ENCODE data around the gene HNRNPAB. TPM values are rescaled to one million over a fixed set of nuclear protein-coding genes. Genes with fewer than 3 reads are reported as not detected.

The HNRNPAB gene
- total RNA-seq, 1 donor from 2014 or later: 393 TPM

GRCh38 chr5:178201221-178201926, 3.0 kb upstream of the HNRNPAB start:
- Mint-ChIP-seq H3K4me1 (ENCODE audit: low read depth) (peaks cover 6% of the 10 kb centered on the region), H3K4me3 (ENCODE audit: low read depth) (no peak overlapping the region), H3K9me3 (no peaks in the 10 kb centered on the region), H3K27me3 (ENCODE audit: low read depth) (peaks cover 2% of the 10 kb centered on the region), H3K36me3 (ENCODE audit: low read depth) (peaks cover 16% of the 10 kb centered on the region), H3K27ac (no peak overlapping the region)
- intact Hi-C loops (cut with micrococcal nuclease): loop anchor here (10.0 kb wide), 2 partner anchors 607 to 1197 kb away; partner anchors contain the start of genes TMED9 and UIMC1
- DNase-seq (ENCODE audit: low spot score): no peak

- H3K27me3 Mint-ChIP-seq (ENCODE audit: low read depth): peaks cover 2% of the 10 kb centered on the region
- DNase-seq (ENCODE audit: low spot score): no peak
- H3K4me3 Mint-ChIP-seq (ENCODE audit: low read depth): no peak overlapping the region
- H3K4me1 Mint-ChIP-seq (ENCODE audit: low read depth): peaks cover 10% of the 10 kb centered on the region
- no peak overlapping the region for H3K27ac Mint-ChIP-seq
- no peaks in the 10 kb centered on the region for H3K9me3 Mint-ChIP-seq
- H3K36me3 Mint-ChIP-seq (ENCODE audit: low read depth): peaks cover 21% of the 10 kb centered on the region
- intact Hi-C loops (cut with micrococcal nuclease): loop anchor here (10.0 kb wide), 2 partner anchors 607 to 1197 kb away; partner anchors contain the start of genes TMED9 and UIMC1
Measured at GRCh38 chr5:178201927-178202235, 2.5 kb upstream of the HNRNPAB start.

GRCh38 chr5:178202541-178202940, 1.8 kb upstream of the HNRNPAB start:
- Mint-ChIP-seq H3K36me3 (ENCODE audit: low read depth) (peaks cover 28% of the 10 kb centered on the region), H3K4me3 (ENCODE audit: low read depth) (peak overlapping the region; percentile 67), H3K27ac (no peak overlapping the region), H3K9me3 (no peaks in the 10 kb centered on the region), H3K4me1 (ENCODE audit: low read depth) (peaks cover 14% of the 10 kb centered on the region), H3K27me3 (ENCODE audit: low read depth) (peaks cover 2% of the 10 kb centered on the region)
- intact Hi-C loops (cut with micrococcal nuclease): loop anchor here (10.0 kb wide), 2 partner anchors 608 to 1198 kb away; partner anchors contain the start of genes TMED9 and UIMC1
- DNase-seq (ENCODE audit: low spot score): no peak

GRCh38 chr5:178203670-178204181, 607 bp upstream of the HNRNPAB start:
- intact Hi-C loops (cut with micrococcal nuclease): loop anchor here (2.0 to 10.0 kb wide), 4 partner anchors 29 to 1199 kb away; partner anchors contain the start of genes PHYKPL, TMED9 and UIMC1
- Mint-ChIP-seq H3K27ac (peak overlapping the region; percentile 98), H3K4me3 (ENCODE audit: low read depth) (peak overlapping the region; percentile 95), H3K36me3 (ENCODE audit: low read depth) (peaks cover 38% of the 10 kb centered on the region), H3K27me3 (ENCODE audit: low read depth) (peaks cover 2% of the 10 kb centered on the region), H3K4me1 (ENCODE audit: low read depth) (peaks cover 20% of the 10 kb centered on the region), H3K9me3 (no peaks in the 10 kb centered on the region)
- no peak for DNase-seq (ENCODE audit: low spot score)

- H3K36me3 Mint-ChIP-seq (ENCODE audit: low read depth): peaks cover 53% of the 10 kb centered on the region
- H3K4me3 Mint-ChIP-seq (ENCODE audit: low read depth): peak overlapping the region; percentile 95
- DNase-seq (ENCODE audit: low spot score): peak; percentile 73
- peak overlapping the region; percentile 48 for H3K27ac Mint-ChIP-seq
- peaks cover 2% of the 10 kb centered on the region for H3K27me3 Mint-ChIP-seq (ENCODE audit: low read depth)
- intact Hi-C loops (cut with micrococcal nuclease): loop anchor here (2.0 to 10.0 kb wide), 4 partner anchors 28 to 1200 kb away; partner anchors contain the start of genes PHYKPL, TMED9 and UIMC1
- H3K4me1 Mint-ChIP-seq (ENCODE audit: low read depth): peaks cover 26% of the 10 kb centered on the region
- H3K9me3 Mint-ChIP-seq: no peaks in the 10 kb centered on the region
Measured at GRCh38 chr5:178204935-178205748, 809 bp downstream of the HNRNPAB start.

GRCh38 chr5:178205749-178206047, 1.4 kb downstream of the HNRNPAB start:
- H3K36me3 Mint-ChIP-seq (ENCODE audit: low read depth): peaks cover 58% of the 10 kb centered on the region
- peak overlapping the region; percentile 48 for H3K27ac Mint-ChIP-seq
- intact Hi-C loops (cut with micrococcal nuclease): loop anchor here (2.0 to 10.0 kb wide), 4 partner anchors 27 to 1201 kb away; partner anchors contain the start of genes PHYKPL, TMED9 and UIMC1
- H3K4me3 Mint-ChIP-seq (ENCODE audit: low read depth): peak overlapping the region; percentile 85
- H3K4me1 Mint-ChIP-seq (ENCODE audit: low read depth): peaks cover 27% of the 10 kb centered on the region
- peaks cover 2% of the 10 kb centered on the region for H3K27me3 Mint-ChIP-seq (ENCODE audit: low read depth)
- no peak for DNase-seq (ENCODE audit: low spot score)
- no peaks in the 10 kb centered on the region for H3K9me3 Mint-ChIP-seq

- H3K27ac Mint-ChIP-seq: peak overlapping the region; percentile 48
- intact Hi-C loops (cut with micrococcal nuclease): loop anchor here (10.0 kb wide), 2 partner anchors 612 to 1202 kb away; partner anchors contain the start of genes TMED9 and UIMC1
Measured at GRCh38 chr5:178206166-178207101, 2.1 kb downstream of the HNRNPAB start.

GRCh38 chr5:178207183-178207916, 3.0 kb downstream of the HNRNPAB start:
- Mint-ChIP-seq H3K4me3 (ENCODE audit: low read depth) (peak overlapping the region; percentile 85), H3K27ac (no peak overlapping the region), H3K4me1 (ENCODE audit: low read depth) (peaks cover 27% of the 10 kb centered on the region), H3K9me3 (no peaks in the 10 kb centered on the region), H3K27me3 (ENCODE audit: low read depth) (peaks cover 2% of the 10 kb centered on the region), H3K36me3 (ENCODE audit: low read depth) (peaks cover 75% of the 10 kb centered on the region)
- no peak for DNase-seq (ENCODE audit: low spot score)
- intact Hi-C loops (cut with micrococcal nuclease): loop anchor here (10.0 kb wide), 2 partner anchors 613 to 1203 kb away; partner anchors contain the start of genes TMED9 and UIMC1

More at GRCh38 chr5:178206166-178207101, 2.1 kb downstream of the HNRNPAB start:
- Mint-ChIP-seq H3K4me3 (ENCODE audit: low read depth) (peak overlapping the region; percentile 85), H3K27me3 (ENCODE audit: low read depth) (peaks cover 2% of the 10 kb centered on the region), H3K36me3 (ENCODE audit: low read depth) (peaks cover 65% of the 10 kb centered on the region), H3K9me3 (no peaks in the 10 kb centered on the region), H3K4me1 (ENCODE audit: low read depth) (peaks cover 27% of the 10 kb centered on the region)
- DNase-seq (ENCODE audit: low spot score): no peak

- Mint-ChIP-seq H3K4me3 (ENCODE audit: low read depth) (peak overlapping the region; percentile 48), H3K9me3 (no peaks in the 10 kb centered on the region), H3K27ac (peak overlapping the region; percentile 23), H3K27me3 (ENCODE audit: low read depth) (peaks cover 2% of the 10 kb centered on the region), H3K4me1 (ENCODE audit: low read depth) (peaks cover 27% of the 10 kb centered on the region), H3K36me3 (ENCODE audit: low read depth) (peaks cover 80% of the 10 kb centered on the region)
- intact Hi-C loops (cut with micrococcal nuclease): loop anchor here (10.0 kb wide), 2 partner anchors 613 to 1203 kb away; partner anchors contain the start of genes TMED9 and UIMC1
- DNase-seq (ENCODE audit: low spot score): no peak
Measured at GRCh38 chr5:178207917-178208280, 3.6 kb downstream of the HNRNPAB start.

- H3K4me3 Mint-ChIP-seq (ENCODE audit: low read depth): no peak overlapping the region
- H3K27me3 Mint-ChIP-seq (ENCODE audit: low read depth): peaks cover 2% of the 10 kb centered on the region
- intact Hi-C loops (cut with micrococcal nuclease): loop anchor here (10.0 kb wide), 2 partner anchors 614 to 1204 kb away; partner anchors contain the start of genes TMED9 and UIMC1
- H3K27ac Mint-ChIP-seq: no peak overlapping the region
- H3K4me1 Mint-ChIP-seq (ENCODE audit: low read depth): peaks cover 27% of the 10 kb centered on the region
- no peak for DNase-seq (ENCODE audit: low spot score)
- H3K9me3 Mint-ChIP-seq: no peaks in the 10 kb centered on the region
- peaks cover 88% of the 10 kb centered on the region for H3K36me3 Mint-ChIP-seq (ENCODE audit: low read depth)
Measured at GRCh38 chr5:178208540-178209227, 4.4 kb downstream of the HNRNPAB start.
